Activated CD4-positive, CD25-positive, alpha-beta regulatory T cell (primary cell): Measurements from ENCODE around the gene TMEM116.
"Not testable (repeated sequence)": the region's sequence is repeated elsewhere in the genome, so short reads cannot be mapped to it uniquely, and the experiment has no call there.

Experiments used
- DNase-seq, 4 experiments: peaks; one replicate each; lab custom pipeline; 2025; lab: John Stamatoyannopoulos, UW

TMEM116 gene

DNA sequence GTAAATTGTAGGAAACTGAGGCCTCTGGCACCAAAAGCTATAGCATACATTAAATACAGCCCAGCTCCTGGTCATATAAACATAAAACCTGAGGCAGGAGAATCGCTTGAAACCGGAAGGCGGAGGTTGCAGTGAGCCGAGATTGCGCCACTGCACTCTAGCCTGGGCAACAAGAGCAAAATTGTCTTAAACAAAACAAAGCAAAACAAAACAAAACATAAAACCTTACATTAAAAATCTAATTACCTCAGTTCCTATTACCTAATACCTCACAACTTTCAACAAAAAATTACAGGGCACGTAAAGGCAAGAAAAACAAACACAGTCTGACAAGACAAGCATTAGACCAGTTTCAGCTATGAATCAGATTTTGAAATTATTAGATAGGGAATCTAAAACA, 36.7 kb downstream of the TMEM116 start:
- DNase-seq = no peak

DNA sequence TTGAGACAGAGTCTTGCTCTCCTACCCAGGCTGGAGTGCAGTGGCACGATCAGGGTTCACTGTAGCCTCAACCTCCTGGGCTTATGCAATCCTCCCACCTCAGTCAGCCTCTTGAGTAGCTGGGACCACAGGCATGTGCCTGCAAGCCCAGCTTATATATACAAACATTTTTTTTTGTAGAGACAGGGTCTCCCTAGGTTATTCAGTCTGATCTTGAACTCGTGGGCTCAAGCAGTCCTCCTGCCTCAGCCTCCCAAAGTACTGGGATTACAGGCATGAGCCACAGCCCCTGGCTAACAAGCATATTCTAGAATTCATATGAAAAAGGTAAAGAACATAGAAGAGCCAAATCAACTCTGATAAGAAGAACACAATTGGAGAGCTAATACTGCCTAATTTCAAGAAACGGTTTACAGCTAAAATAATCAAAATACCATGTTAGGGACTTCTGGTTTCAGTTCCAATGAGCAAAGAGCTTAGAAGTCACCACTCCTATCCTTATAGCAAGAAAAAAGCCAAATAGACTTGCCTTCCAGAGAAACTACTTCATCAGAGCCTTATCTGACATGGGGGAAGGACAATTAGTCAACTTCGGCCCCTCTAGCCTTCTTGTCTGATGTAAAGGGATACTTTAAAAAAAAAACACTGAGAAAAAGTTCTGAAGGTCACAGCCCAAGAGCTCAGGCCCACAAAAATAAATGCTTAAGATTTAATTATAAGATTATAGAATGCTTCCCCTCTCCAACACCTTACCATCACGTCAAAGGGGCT, 37.6 kb downstream of the TMEM116 start:
- DNase-seq = no peak

DNA sequence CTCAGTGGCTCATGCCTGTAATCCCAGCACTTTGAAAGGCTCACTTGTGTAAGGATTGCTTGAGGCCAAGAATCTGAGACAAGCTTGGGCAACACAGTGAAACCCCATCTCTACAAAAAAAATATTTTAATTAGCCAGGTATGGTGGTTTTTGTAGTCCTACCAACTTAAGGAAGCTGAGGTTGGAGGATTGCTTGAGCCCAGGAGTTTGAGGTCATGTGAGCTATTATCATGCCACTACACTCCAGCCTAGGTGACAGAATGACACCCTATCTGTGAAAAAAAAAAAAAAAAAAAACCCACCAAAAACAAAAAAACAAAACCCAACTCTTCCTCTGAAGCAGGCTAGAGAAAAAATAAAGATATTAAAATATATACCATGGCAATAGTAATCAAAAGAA, 41.2 kb downstream of the TMEM116 start:
- no peak for DNase-seq

DNA sequence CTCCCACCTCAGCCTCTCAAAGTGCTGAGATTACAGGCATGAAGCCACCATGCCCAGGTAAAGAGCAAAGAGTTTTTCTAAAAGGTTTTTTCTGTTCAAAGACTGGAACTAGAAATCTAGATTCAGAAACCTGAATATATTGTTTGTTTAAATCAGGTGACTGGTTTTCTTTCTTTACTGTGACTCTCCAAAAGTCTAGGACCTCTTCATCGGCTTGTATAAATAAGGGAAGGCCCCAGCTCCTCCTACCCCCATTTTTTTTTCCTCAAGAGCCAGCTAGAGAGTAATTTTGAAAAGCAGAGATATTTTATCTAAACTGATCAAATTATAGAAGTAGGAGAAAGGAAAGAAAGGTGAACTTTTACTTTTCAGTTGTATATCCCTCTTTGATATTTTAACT, 48.0 kb downstream of the TMEM116 start:
- DNase-seq = no peak

DNA sequence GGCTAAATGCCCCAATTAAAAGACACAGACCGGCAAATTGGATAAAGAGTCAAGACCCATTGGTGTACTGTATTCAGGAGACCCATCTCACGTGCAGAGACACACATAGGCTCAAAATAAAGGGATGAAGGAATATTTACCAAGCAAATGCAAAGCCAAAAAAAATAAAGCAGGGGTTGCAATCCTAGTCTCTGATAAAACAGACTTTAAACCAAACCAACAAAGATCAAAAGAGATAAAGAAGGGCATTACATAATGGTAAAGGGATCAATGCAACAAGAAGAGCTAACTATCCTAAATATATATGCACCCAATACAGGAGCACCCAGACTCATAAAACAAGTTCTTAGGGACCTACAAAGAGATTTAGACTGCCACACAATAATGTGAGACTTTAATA, 53.4 kb downstream of the TMEM116 start:
- not testable (repeated sequence) for DNase-seq

DNA sequence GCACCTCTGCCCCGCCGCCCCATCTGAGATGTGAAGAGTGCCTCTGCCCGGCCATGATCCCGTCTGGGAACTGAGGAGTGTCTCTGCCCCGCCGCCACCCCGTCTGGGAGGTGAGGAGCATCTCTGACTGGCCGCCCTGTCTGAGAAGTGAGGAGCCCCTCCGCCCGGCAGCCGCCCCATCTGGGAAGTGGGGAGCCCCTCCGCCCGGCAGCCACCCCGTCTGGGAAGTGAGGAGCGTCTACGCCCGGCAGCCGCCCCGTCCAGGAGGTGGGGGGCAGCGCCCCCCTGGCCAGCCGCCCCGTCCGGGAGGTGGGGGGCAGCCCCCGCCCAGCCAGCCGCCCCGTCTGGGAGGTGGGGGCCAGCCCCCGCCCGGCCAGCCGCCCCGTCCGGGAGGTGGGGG, 55.7 kb downstream of the TMEM116 start:
- not testable (repeated sequence) for DNase-seq

DNA sequence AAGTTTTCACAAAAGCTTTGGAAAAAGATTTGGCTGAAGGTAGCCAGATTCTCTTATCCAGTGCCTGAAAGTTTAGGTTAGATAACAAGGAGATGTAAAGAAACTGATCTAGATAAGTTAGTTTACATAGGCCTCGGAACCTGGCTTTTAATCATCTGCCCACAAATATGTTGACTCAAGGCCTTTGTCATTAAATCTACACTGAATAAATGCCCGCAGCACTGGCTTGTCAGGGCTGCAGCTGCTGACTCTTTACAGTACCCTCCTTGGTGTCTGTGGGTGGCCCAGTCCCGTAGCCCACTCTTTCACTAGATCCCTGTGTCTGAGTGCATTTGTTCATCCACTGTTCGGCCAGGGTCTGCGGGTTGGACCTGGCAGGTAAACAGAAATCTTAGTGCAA, 58.0 kb downstream of the TMEM116 start:
- DNase-seq = no peak

DNA sequence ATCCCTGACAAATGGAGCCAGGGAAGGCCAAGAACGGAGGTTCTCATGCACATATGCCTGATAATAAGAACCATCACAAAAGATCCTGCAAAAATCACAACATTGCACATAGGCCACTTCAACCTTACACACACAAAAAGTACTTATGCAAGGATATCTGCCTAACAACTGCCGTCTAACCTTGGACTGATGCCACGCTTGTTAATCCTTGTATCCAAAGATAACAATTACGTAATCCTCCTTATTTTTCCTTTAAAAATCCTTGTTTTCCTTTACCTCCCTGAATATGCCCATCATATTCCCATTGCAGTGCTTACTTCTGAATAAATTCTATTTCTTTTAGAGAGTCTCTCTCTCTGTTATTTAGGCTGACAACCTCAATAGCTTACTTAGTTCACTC, 59.5 kb downstream of the TMEM116 start:
- no peak for DNase-seq

DNA sequence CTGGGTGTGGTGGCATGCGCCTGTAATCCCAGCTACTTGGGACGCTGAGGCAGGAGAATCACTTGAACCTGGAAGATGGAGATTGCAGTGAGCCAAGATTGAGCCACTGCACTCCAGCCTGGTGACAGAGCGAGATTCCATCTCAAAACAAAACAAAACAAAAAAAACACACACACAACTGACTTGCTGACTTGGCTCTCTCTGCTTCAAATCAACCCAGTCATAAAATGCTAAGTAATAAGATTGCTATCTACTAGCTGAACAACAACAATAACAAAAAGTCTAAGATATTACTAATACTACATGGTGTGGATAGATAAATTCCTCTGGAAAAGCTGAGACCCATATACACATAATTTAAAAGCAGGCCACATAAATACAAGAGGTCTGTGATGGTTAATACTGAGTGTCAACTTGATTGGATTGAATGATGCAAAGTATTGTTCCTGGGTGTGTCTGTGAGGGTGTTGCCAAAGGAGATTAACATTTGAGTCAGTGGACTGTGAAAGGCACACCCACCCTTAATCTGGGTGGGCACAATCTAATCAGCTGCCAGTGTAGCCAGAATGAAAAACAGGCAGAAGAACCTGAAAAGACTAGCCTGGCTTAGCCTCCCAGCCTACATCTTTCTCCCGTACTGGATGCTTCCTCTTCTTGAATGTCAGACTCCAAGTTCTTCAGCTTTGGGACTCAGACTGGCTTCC, 60.7 kb downstream of the TMEM116 start:
- not testable (repeated sequence) for DNase-seq

DNA sequence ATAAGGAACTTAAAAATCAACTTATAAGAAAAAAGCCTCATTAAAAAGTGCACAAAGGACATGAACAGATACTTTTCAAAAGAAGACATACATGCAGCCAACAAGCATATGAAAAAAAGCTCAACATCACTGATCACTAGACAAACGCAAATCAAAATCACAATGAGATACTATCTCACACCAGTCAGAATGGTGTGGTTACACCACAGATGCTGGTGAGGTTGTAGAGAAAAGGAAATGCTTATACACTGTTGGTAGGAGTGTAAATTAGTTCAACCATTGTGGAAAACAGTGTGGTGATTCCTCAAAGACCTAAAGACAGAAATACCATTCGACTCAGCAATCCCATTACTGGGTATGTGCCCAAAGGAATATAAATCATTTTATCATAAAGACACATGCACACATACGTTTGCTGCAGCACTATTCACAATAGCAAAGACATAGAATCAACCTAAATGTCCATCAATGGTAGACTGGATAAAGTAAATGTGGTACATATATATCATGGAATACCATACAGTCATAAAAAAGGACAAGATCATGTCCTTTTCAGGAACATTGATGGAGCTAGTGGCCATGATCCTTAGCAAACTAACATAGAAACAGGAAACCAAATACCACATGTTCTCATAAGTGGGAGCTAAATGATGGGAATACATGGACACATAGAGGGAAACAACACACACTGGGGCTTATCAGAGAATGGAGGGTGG, 61.8 kb downstream of the TMEM116 start:
- not testable (repeated sequence) for DNase-seq

DNA sequence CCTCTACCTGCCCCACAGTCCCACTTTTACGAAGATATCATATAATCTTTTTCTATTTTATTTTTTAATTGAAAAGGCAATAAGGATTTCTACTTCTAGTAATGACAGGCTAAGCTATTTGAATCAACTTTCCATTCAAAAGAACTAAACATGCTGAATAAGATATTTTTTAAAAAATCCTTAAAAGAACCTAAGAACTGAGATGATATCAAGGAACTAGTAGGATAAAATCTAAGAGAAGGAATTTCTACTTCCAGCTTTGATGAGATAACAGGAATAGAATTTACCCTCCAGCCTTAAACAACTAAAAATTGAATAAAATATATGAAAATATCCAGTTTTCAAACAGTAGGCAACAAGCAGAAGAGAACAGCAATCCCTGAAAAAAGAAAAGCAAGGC, 69.0 kb downstream of the TMEM116 start:
- no peak for DNase-seq

DNA sequence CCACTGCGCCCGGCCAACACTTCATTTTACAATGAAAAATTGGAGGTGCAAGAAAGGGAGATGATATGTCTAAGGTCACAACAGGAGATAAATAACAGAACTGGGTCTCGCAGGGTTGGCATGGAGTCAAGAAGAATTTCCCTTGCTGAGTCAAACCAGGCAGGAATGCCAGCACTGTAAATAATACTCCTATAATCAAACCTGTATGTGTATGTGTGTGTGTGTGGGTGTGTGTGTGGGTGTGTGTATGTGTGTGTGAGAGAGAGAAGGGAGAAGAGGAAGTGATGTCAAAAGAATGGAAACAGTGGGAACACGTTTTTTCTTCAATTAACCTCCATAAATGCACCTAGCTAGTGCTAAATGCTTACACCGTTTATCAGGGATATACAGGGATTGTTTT, 70.4 kb downstream of the TMEM116 start:
- DNase-seq = no peak

DNA sequence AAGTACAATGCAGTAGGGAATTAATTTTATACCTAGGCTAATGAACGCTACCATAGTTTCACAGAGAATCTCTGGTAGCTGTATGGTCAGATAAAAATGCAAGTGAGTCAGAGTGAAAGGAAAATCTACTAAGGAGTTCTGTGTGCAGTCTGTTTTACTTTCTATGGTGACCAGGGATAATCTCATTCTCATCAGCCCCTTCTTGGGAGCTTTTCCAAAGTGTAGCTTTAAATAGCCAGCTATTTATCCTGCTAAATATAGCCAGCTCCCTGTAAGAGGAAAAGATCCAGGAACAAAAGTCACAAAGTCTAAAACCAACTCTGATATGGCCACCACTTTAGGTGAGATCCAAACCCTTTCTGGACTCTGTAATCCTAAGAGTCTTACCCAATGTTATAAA, 75.5 kb downstream of the TMEM116 start:
- DNase-seq = no peak

DNA sequence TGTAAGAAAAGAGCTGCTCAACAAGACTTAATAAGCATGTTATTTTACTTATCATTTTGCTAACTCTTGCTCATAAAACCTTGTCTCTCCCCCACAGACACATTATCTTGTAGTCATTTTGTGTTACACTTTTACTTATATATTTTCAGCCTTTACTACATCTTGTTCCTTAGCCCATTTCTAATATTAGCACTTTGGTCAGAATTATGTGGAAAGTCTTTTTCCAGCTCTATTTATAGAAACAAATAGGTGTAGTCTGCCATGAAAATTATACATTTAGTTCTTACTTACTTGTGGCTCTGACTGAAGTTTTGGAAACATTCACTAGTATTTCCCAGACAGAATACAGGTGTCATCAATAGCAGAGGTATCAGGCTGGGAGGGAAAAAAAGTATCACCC, 76.1 kb downstream of the TMEM116 start:
- DNase-seq = no peak

DNA sequence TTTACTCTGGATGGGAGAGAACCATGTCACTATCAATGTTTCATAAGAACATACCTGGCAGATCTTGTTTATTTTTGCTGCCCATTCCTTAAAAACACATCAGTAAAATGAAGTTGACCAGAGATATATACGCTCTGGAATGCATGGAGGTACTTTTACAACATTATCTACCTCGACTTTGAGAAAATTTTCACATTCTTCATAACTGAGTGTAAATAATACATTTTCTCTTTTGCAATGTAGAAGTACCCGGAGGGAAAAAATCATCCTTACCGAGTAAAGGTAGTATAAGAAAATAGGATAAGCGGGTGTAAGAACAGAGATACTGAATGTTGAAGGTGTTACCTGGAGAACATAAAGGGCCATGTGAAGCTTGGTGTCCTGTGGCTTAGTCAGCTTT, 80.7 kb downstream of the TMEM116 start:
- DNase-seq = no peak

DNA sequence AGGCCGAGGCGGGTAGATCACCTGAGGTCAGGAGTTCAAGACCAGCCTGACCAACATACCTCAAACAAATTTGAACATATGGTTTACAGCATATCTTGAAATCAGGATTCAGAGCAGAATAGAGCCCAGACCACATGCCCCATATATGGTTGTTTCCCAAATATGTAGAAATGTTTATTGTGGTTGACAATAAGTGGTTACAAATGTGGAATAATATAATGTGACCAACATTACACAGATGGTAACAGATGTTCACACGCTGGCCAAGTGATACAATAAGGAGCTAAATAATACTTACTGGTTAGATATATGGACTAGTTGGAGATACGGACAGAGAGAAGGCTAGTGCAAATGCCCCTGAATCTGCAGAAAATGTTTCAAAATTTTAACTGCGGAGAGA, 85.6 kb downstream of the TMEM116 start:
- no peak for DNase-seq

DNA sequence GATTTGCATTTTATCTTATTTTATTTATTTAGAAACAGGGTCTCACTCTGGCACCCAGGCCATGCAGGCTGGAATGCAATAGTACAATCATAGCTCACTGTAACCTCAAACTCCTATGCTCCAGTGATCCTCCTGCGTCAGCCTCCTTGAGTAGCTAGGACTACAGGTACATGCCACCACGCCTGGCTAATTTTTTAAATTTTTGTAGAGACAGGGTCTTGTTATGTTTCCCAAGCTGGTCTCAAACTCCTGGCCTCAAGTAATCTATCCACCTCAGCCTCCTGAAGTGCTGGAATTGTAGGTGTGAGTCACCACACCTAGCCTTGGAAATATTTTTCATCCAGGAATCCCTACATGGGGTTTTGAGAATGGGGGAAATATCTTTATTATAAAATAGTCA, 86.3 kb downstream of the TMEM116 start:
- DNase-seq = no peak

DNA sequence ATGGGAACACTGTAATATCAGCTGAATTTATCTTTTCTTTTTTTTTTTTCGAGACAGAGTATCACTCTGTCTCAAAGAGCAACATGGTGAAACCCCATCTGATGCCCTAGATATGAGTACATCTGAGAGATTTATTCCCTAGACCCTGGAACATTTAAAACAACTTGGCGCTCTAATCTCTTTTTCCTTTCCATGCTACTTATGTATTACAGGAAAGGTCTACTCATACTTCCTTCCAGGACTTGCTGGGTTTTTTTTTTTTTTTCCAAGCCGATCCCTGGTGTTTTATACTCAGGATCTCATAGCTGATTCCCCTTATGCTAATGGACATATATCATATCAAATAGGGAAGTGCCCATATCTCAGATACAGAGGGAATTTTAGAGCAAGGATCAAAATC, 87.8 kb downstream of the TMEM116 start:
- no peak for DNase-seq

DNA sequence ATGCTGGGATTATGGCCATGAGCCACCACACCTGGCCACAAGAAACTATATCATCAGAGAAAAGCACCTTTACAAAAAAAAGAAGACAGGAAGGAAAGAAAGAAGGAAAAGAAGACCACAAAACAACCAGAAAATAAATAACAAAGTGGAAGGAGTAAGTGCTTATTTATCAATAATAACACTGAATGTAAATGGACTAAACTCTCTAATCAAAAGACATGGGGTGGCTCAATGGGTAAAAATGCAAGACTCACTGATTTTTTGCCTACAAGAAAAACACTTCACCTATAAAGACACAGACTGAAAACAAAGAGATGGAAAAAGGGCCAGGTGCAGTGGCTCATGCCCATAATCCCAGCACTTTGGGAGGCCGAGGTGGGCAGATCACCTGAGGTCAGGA, 105.2 kb downstream of the TMEM116 start:
- no peak for DNase-seq

DNA sequence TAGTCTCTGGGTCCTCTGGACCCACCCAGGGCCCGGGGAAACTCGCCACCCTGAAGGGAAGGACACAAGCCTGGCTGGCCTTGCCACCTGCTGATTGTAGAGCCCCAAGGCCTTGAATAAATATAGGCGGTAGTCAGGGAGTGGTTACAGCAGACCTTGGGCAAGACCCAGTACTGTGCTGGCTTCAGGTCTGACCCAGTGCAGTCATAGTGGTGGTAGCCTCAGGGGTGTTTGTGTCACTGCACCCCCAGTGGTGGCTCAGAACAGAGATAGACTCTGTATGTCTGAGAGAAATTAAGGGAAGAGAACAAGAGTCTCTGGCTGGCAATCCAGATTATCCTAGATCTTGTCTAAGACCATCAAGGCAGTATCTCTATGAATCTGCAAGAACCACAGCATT, 107.5 kb downstream of the TMEM116 start:
- no peak for DNase-seq

DNA sequence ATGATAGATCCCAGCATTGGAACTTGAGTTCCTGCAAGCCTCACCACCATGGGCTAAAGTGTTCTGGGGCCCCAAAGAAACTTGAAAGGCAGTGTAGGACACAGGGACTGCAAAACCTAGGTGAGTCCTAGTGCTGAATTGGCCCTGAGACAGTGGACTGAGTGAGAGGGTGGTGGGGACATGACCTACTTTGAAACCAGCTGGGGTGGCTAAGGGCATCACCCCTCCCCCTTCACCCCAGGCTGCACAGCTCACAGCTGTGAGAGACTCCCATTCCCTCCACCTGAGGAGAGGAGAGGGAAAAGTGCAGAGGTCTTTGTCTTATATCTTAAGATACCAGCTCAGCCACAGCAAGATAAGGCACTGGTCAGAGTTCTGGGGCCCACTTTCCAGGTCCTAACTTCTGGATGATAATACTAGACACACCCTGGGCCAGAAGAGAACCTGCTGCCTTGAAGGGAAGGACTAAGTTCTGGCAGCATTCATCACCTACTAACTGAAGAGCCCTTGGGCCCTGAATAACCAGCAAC, 108.5 kb downstream of the TMEM116 start:
- DNase-seq = no peak

DNA sequence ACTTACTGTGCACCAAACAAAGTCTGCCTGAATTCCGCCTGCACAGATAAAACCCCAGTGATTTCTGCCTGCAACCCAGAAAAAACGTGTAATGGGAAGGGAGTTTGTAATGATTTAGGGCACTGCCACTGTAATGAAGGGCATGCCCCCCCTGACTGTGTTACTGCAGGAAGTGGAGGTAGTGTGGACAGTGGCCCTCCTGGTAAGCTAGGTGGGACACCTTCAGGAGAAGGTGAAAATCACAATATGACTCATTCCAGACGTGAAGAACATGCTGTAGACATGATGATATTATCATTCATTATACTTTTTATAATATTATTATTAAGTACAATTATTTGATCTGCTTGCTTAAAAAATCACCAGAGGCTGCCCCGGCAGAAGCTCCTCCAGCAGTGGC, 111.8 kb downstream of the TMEM116 start:
- no peak for DNase-seq

DNA sequence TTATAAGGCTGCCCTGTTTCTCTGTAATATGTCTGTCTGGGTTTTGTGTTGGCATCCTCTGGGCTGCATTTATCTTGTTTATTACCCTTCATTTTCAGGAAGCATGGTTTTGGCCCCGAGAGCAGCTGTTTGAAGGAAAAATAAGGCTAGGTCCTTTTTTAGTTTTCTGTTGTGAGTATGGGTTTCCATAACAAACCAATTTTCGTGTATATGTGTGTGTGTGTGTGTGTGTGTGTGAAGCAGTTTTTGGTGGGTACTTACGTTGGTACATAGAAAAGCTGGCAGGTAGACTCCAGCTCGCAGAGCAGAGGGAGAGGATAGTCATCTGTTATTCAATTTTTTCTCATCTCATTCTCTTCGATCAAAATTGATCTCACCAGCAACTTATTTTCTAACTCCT, 118.4 kb downstream of the TMEM116 start:
- DNase-seq = no peak
